K562 (cell line): ENCODE results near the gene CDH18. TPM values are rescaled to one million over a fixed set of nuclear protein-coding genes. Genes with fewer than 3 reads are reported as not detected.

Experiments
- ATAC-seq: fragments of 200-7000 bp; cut with Tn5 transposase; 3 replicates; pipeline ENCODE4 v1.9.1; 2020; ENCODE audit warnings: moderate library complexity
- BruUV-seq: library from RNA; stranded (reverse); fragments of 400-500 nt; replicated peaks from 2 replicates; lab custom pipeline; 2021; lab: Mats Ljungman, UMichigan
- CTCF ChIA-PET: fragments of 300-600 bp; formaldehyde crosslinking; extraction: SDS; loops from one replicate; lab custom pipeline; 2021; ENCODE audit warnings: low intra/inter-chr PET ratio; lab: Yijun Ruan, JAX
- POLR2A ChIA-PET: fragments of 300-600, 350-650 bp; sonication (Branson Sonifier 250); formaldehyde crosslinking; extraction: SDS; loops from one replicate; lab custom pipeline; 2021; ENCODE audit warnings: antibody characterized with exemption, inconsistent platforms; lab: Yijun Ruan, JAX
- DNase-seq, 4 experiments: peaks; one replicate each; pipeline versions ENCODE4 v3.0.0 to v3.0.0-alpha.2; 2011 to 2018; ENCODE audit warnings: low spot score in 3 of 4, mixed read lengths in 3 of 4; ENCODE audit errors: extremely low read depth in 1 of 4
- FAIRE-seq: peaks from 2 replicates; lab custom pipeline; 2011; peaks lifted over from hg19 to GRCh38; lab: Jason Lieb, UNC
- H2AFZ ChIP-seq: 2 replicates; pipeline ENCODE4 v1.6.0; 2011; ENCODE audit warnings: low read depth, low read length, control low read depth, inconsistent platforms
- H3K27ac ChIP-seq: fragments of 200-600 bp; 3 replicates; pipeline ENCODE4 v1.8.0; 2011; ENCODE audit warnings: low read depth, mild to moderate bottlenecking, control low read depth, inconsistent platforms, low read length, moderate library complexity, mixed read lengths; ENCODE audit errors: extremely low read depth
- H3K27me3 ChIP-seq, 2 experiments: fragments of 300-600 bp in 1 of 2; 2 replicates in 1 of 2; 3 replicates in 1 of 2; pipeline versions ENCODE4 v1.6.0 to v1.8.0; 2011; ENCODE audit warnings: inconsistent platforms in 2 of 2, low read length in 2 of 2, mild to moderate bottlenecking in 1 of 2, mixed read lengths in 1 of 2, moderate library complexity in 1 of 2; ENCODE audit not compliant: control insufficient read depth in 2 of 2, insufficient read depth in 2 of 2
- H3K36me3 ChIP-seq: fragments of 300-600 bp; 3 replicates; pipeline ENCODE4 v1.8.0; 2011; ENCODE audit warnings: mild to moderate bottlenecking, low read length, inconsistent platforms; ENCODE audit not compliant: control insufficient read depth, insufficient read depth
- H3K4me1 ChIP-seq, 2 experiments: fragments of 200-600 bp in 1 of 2; replicated peaks in 1 of 2; 2 replicates in 1 of 2; 3 replicates in 1 of 2; pipeline versions ENCODE4 v1.5.1 to v1.8.0; 2011; ENCODE audit warnings: inconsistent platforms in 2 of 2, low read length in 2 of 2, mild to moderate bottlenecking in 1 of 2, mixed read lengths in 1 of 2, moderate library complexity in 1 of 2; ENCODE audit not compliant: control insufficient read depth in 2 of 2, insufficient read depth in 2 of 2
- H3K4me2 ChIP-seq: 2 replicates; pipeline ENCODE4 v1.6.1; 2011; ENCODE audit warnings: low read length, control low read depth, inconsistent platforms, mixed read lengths; ENCODE audit not compliant: insufficient read depth
- H3K4me3 ChIP-seq: fragments of 200-600 bp; sonication (generic), shearing (Covaris generic); 2 replicates; pipeline ENCODE4 v1.5.1; 2016; ENCODE audit warnings: control low read depth, inconsistent platforms
- H3K79me2 ChIP-seq: fragments of 200-600 bp; 3 replicates; pipeline ENCODE4 v1.8.0; 2011; ENCODE audit warnings: low read length, inconsistent platforms; ENCODE audit not compliant: control insufficient read depth, insufficient read depth
- H3K9ac ChIP-seq, 2 experiments: 2 replicates each; pipeline versions ENCODE4 v1.6.0 to v1.6.1; 2011; ENCODE audit warnings: low read depth in 2 of 2, low read length in 2 of 2, control low read depth in 1 of 2, inconsistent platforms in 1 of 2, mild to moderate bottlenecking in 1 of 2, mixed read lengths in 1 of 2; ENCODE audit not compliant: insufficient read depth in 1 of 2
- H3K9me1 ChIP-seq: one replicate; pipeline ENCODE4 v1.6.0; 2011; ENCODE audit warnings: inconsistent platforms, mild to moderate bottlenecking, low read length, moderate library complexity; ENCODE audit not compliant: control insufficient read depth, insufficient read depth
- H3K9me3 ChIP-seq: replicated peaks from 2 replicates; pipeline ENCODE4 v1.5.1; 2011; ENCODE audit warnings: low read depth, low read length, inconsistent platforms; ENCODE audit not compliant: control insufficient read depth, insufficient read depth
- H4K20me1 ChIP-seq: replicated peaks from 2 replicates; pipeline ENCODE4 v1.6.1; 2011; ENCODE audit warnings: low read length, inconsistent platforms, mixed read lengths; ENCODE audit not compliant: control insufficient read depth, insufficient read depth
- TCFL5 ChIP-seq: fragments of 250-450 bp; sonication (Bioruptor Pico); conservative IDR thresholded peaks from 2 replicates; pipeline ENCODE4 v1.6.1; 2021; ENCODE audit warnings: mild to moderate bottlenecking, moderate library complexity, matching md5 sums
- WGBS: fragments of 100-300 bp; shearing (Covaris generic); methylation state at CpG from one replicate; pipeline ENCODE4 v1.1.6; 2016; ENCODE audit warnings: low coverage, mixed read lengths; ENCODE audit not compliant: insufficient coverage; ENCODE audit errors: missing lambda C conversion rate; 5-methylcytosine and 5-hydroxymethylcytosine counted together
- in situ Hi-C: fragments of 300-500 bp; cut with MboI; formaldehyde crosslinking; loops from 4 replicates; pipeline ENCODE4 v1.15.0; 2018; ENCODE audit warnings: inconsistent platforms, mixed read lengths
- intact Hi-C: fragments of 100-400 bp; cut with micrococcal nuclease; formaldehyde crosslinking; loops from 2 replicates; pipeline ENCODE4 v1.14.2; 2022
- polyA plus RNA-seq, 8 experiments: library from polyadenylated mRNA; depleted of rRNA in 4 of 8; stranded (reverse) in 5 of 8; unstranded in 3 of 8; fragments of >200 nt; fragmentation: Nextera tagmentation in 2 of 8; fragmentation: Illumina TruSeq in 1 of 8; extraction: Ambion mirVana in 2 of 8; extraction: Trizol in 1 of 8; gene quantifications; 2 replicates each; pipeline versions ENCODE4 v1.2.1 to v1.2.3, GENCODE V29; 2011 to 2014; ENCODE audit warnings: inconsistent platforms in 1 of 8, missing spikeins in 1 of 8
- total RNA-seq, 7 experiments: library from RNA; depleted of rRNA in 6 of 7; stranded (reverse); fragments of >200 nt in 6 of 7; fragmentation: Illumina TruSeq in 2 of 7; extraction: Trizol in 2 of 7; gene quantifications; 2 replicates each; pipeline versions ENCODE4 v1.2.1 to v1.2.3, GENCODE V29; 2011 to 2021; ENCODE audit warnings: low replicate concordance in 1 of 7
- TF ChIP-seq, protein P1 (sequence below): fragments of 450-650 bp; IDR thresholded peaks from 2 replicates; pipeline ENCODE4 v1.6.1; 2016; ENCODE audit warnings: borderline replicate concordance

CDH18 gene
- total and polyA plus RNA-seq, 9 of the 15 experiments (the other 6 are each of a cell fraction or from before 2014, with no cell fraction given): 0.18 to 1.4 (median 0.31) TPM

DNA sequence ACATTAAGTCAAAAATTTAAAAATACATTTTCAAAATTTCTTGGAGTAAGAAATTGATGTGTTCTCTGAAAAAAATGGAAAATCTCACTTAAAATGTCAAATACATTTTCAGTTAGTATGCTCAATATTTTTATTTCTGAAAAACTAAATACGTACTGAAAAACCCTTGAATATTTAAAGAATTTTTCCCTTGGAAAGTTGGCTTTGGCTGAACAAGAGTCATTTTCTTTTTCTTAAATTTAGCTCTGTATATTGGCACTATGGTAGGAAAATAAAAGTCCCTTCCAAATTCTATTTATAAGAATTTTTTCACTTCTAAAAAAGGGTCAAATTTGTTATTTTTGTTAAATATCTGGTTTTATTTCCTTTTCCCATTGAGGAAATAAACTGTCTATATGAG, 29.0 kb upstream of the CDH18 start:
- no peaks in the 10 kb centered on the region for H3K9me1 ChIP-seq
- no peaks in the 10 kb centered on the region for H3K4me1 ChIP-seq
- no peak for ATAC-seq
- in situ Hi-C loops: no loop called here
- H3K4me3 ChIP-seq: no peak overlapping the region
- DNase-seq: no peak
- no peak overlapping the region for H3K9ac ChIP-seq
- ChIA-PET CTCF (no interaction called here), POLR2A (no interaction called here)
- no peaks in the 10 kb centered on the region for H3K27me3 ChIP-seq
- no peak overlapping the region for H2AFZ ChIP-seq
- TF ChIP-seq, protein P1, sequence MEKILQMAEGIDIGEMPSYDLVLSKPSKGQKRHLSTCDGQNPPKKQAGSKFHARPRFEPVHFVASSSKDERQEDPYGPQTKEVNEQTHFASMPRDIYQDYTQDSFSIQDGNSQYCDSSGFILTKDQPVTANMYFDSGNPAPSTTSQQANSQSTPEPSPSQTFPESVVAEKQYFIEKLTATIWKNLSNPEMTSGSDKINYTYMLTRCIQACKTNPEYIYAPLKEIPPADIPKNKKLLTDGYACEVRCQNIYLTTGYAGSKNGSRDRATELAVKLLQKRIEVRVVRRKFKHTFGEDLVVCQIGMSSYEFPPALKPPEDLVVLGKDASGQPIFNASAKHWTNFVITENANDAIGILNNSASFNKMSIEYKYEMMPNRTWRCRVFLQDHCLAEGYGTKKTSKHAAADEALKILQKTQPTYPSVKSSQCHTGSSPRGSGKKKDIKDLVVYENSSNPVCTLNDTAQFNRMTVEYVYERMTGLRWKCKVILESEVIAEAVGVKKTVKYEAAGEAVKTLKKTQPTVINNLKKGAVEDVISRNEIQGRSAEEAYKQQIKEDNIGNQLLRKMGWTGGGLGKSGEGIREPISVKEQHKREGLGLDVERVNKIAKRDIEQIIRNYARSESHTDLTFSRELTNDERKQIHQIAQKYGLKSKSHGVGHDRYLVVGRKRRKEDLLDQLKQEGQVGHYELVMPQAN: no peak
- TF ChIP-seq, all 486 proteins: peak for 0
- H3K36me3 ChIP-seq: no peaks in the 10 kb centered on the region
- intact Hi-C loops: no loop called here
- H4K20me1 ChIP-seq: no peaks in the 10 kb centered on the region
- no peak for FAIRE-seq
- H3K27ac ChIP-seq: no peak overlapping the region
- 0 out of 2 replicates have a peak, but pooled peaks cover 3% of the 10 kb centered on the region for H3K9me3 ChIP-seq
- 0% methylated on average over 1 of the region's 1 CpG for WGBS
- H3K4me2 ChIP-seq: no peak overlapping the region
- BruUV-seq: no TSS peak
- H3K79me2 ChIP-seq: no peaks in the 10 kb centered on the region

- Histone ChIP-seq H2AFZ (no peak overlapping the region), H4K20me1 (no peaks in the 10 kb centered on the region), H3K9me1 (no peaks in the 10 kb centered on the region), H3K4me3 (no peak overlapping the region), H3K4me2 (no peak overlapping the region), H3K27me3 (no peaks in the 10 kb centered on the region)
- no TSS peak for BruUV-seq
- no peak for FAIRE-seq
- POLR2A ChIA-PET: no interaction called here
- DNase-seq: no peak
- in situ Hi-C loops: no loop called here
- no peak for ATAC-seq
- TF ChIP-seq TCFL5 (CRISPR knock-in tag): no peak
- TF ChIP-seq, all 486 proteins: peak for 0
- Histone ChIP-seq H3K9me3 (no peaks in the 10 kb centered on the region; the same call in 1 of the 2 replicates), H3K36me3 (no peaks in the 10 kb centered on the region), H3K79me2 (no peaks in the 10 kb centered on the region), H3K4me1 (no peaks in the 10 kb centered on the region), H3K27ac (no peak overlapping the region), H3K9ac (no peak overlapping the region)
- intact Hi-C loops: no loop called here
- CTCF ChIA-PET: no interaction called here
Observed at GRCh38 chr5:20000416-20000815, 12.4 kb upstream of the CDH18 start.
